ENCODE measurements around the gene METTL21A. TPM values are rescaled to one million over a fixed set of nuclear protein-coding genes. Genes with fewer than 3 reads are reported as not detected.

Gene METTL21A
- total and polyA plus RNA-seq, 4 donors, result 10.3 to 19.8 (median 14.5) TPM

DNA sequence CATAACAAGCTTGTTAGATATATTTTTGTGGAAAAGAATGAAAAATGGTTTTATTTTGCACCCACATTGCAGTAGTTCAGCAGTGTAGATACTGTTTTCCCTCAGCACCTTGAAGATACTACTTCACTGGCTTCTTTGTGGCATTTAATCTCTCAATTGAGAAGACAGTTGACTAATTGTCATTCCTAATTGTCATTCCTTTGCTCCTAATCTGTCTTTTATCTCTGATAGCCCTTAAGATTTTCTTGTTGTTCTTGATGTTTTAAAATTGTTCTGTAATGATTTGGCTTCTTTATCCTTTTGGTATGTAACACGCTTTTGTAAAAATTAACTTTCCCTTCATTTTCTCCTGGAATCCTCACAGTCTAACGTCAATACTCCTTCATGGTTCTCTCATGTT lies 48.2 kb upstream of the METTL21A start:
- 86 to 89% methylated on average over 2 of the region's 2 CpGs for WGBS, 2 donors
- TF ChIP-seq, protein P1, sequence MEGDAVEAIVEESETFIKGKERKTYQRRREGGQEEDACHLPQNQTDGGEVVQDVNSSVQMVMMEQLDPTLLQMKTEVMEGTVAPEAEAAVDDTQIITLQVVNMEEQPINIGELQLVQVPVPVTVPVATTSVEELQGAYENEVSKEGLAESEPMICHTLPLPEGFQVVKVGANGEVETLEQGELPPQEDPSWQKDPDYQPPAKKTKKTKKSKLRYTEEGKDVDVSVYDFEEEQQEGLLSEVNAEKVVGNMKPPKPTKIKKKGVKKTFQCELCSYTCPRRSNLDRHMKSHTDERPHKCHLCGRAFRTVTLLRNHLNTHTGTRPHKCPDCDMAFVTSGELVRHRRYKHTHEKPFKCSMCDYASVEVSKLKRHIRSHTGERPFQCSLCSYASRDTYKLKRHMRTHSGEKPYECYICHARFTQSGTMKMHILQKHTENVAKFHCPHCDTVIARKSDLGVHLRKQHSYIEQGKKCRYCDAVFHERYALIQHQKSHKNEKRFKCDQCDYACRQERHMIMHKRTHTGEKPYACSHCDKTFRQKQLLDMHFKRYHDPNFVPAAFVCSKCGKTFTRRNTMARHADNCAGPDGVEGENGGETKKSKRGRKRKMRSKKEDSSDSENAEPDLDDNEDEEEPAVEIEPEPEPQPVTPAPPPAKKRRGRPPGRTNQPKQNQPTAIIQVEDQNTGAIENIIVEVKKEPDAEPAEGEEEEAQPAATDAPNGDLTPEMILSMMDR (IDR thresholded peaks at IDR 0.05; ENCODE audit: control extremely low read depth, extremely low read depth), result no peak
- ATAC-seq (ENCODE audit: insufficient read depth, low FRiP score), result no peak
- no peaks in the 10 kb centered on the region for H3K4me1 ChIP-seq (ENCODE audit: control insufficient read depth in 5 of 5, insufficient read depth in 5 of 5, low read length in 5 of 5)
- no peak overlapping the region for H3K27ac ChIP-seq (ENCODE audit: low read depth in 1 of 2, low read length in 1 of 2)
- no peak overlapping the region for H3K9ac ChIP-seq (ENCODE audit: insufficient read depth in 1 of 2, low read length in 2 of 2)
- no peak overlapping the region for H3K4me3 ChIP-seq
- no peaks in the 10 kb centered on the region for H3K27me3 ChIP-seq (ENCODE audit: control insufficient read depth in 3 of 3, insufficient read depth in 3 of 3, low read length in 2 of 3)
- DNase-seq, result no peak
- H3K36me3 ChIP-seq (ENCODE audit: control insufficient read depth in 4 of 4, insufficient read depth in 4 of 4, low read length in 4 of 4), result no peaks in the 10 kb centered on the region
- H3K9me3 ChIP-seq (ENCODE audit: control insufficient read depth in 4 of 4, insufficient read depth in 3 of 4, low read length in 3 of 4), result no peaks in the 10 kb centered on the region

- Histone ChIP-seq H3K4me1 (ENCODE audit: control insufficient read depth in 5 of 5, insufficient read depth in 5 of 5, low read length in 5 of 5) (no peaks in the 10 kb centered on the region), H3K9ac (ENCODE audit: insufficient read depth in 1 of 2, low read length in 2 of 2) (no peak overlapping the region), H3K36me3 (ENCODE audit: control insufficient read depth in 4 of 4, insufficient read depth in 4 of 4, low read length in 4 of 4) (no peaks in the 10 kb centered on the region), H3K9me3 (ENCODE audit: control insufficient read depth in 4 of 4, insufficient read depth in 3 of 4, low read length in 3 of 4) (no peaks in the 10 kb centered on the region), H3K27me3 (ENCODE audit: control insufficient read depth in 3 of 3, insufficient read depth in 3 of 3, low read length in 2 of 3) (no peaks in the 10 kb centered on the region), H3K27ac (ENCODE audit: low read depth in 1 of 2, low read length in 1 of 2) (no peak overlapping the region), H3K4me3 (no peak overlapping the region)
- TF ChIP-seq, protein P1 (IDR thresholded peaks at IDR 0.05; ENCODE audit: control extremely low read depth, extremely low read depth), result no peak
- DNase-seq (no peak), ATAC-seq (ENCODE audit: insufficient read depth, low FRiP score) (no peak)
- 72 to 87% methylated on average over 6 of the region's 6 CpGs for WGBS, 2 donors
Measured at GRCh38 chr2:207670887-207671286, 45.7 kb upstream of the METTL21A start.

- Histone ChIP-seq H3K9me3 (ENCODE audit: control insufficient read depth in 4 of 4, insufficient read depth in 3 of 4, low read length in 3 of 4) (no peaks in the 10 kb centered on the region), H3K9ac (ENCODE audit: insufficient read depth in 1 of 2, low read length in 2 of 2) (no peak overlapping the region), H3K27me3 (ENCODE audit: control insufficient read depth in 3 of 3, insufficient read depth in 3 of 3, low read length in 2 of 3) (no peaks in the 10 kb centered on the region), H3K36me3 (ENCODE audit: control insufficient read depth in 4 of 4, insufficient read depth in 4 of 4, low read length in 4 of 4) (no peaks in the 10 kb centered on the region), H3K4me3 (no peak overlapping the region), H3K4me1 (ENCODE audit: control insufficient read depth in 5 of 5, insufficient read depth in 5 of 5, low read length in 5 of 5) (no peaks in the 10 kb centered on the region), H3K27ac (ENCODE audit: low read depth in 1 of 2, low read length in 1 of 2) (no peak overlapping the region)
- ATAC-seq (ENCODE audit: insufficient read depth, low FRiP score) (no peak), DNase-seq (no peak)
- TF ChIP-seq, protein P1 (IDR thresholded peaks at IDR 0.05; ENCODE audit: control extremely low read depth, extremely low read depth), result no peak
- WGBS, 2 donors, result 55 to 68% methylated on average over 4 to 5 of the region's 5 CpGs
Measured at GRCh38 chr2:207663870-207664545, 38.8 kb upstream of the METTL21A start.

- no peaks in the 10 kb centered on the region for H3K4me1 ChIP-seq (ENCODE audit: control insufficient read depth in 5 of 5, insufficient read depth in 5 of 5, low read length in 5 of 5)
- H3K27ac ChIP-seq (ENCODE audit: low read depth in 1 of 2, low read length in 1 of 2), result no peak overlapping the region
- no peak overlapping the region for H3K4me3 ChIP-seq
- no peak overlapping the region for H3K9ac ChIP-seq (ENCODE audit: insufficient read depth in 1 of 2, low read length in 2 of 2)
- TF ChIP-seq, protein P1 (IDR thresholded peaks at IDR 0.05; ENCODE audit: control extremely low read depth, extremely low read depth), result no peak
- DNase-seq (no peak), ATAC-seq (ENCODE audit: insufficient read depth, low FRiP score) (no peak)
- no peaks in the 10 kb centered on the region for H3K9me3 ChIP-seq (ENCODE audit: control insufficient read depth in 4 of 4, insufficient read depth in 3 of 4, low read length in 3 of 4)
- no peaks in the 10 kb centered on the region for H3K36me3 ChIP-seq (ENCODE audit: control insufficient read depth in 4 of 4, insufficient read depth in 4 of 4, low read length in 4 of 4)
- no peaks in the 10 kb centered on the region for H3K27me3 ChIP-seq (ENCODE audit: control insufficient read depth in 3 of 3, insufficient read depth in 3 of 3, low read length in 2 of 3)
- WGBS, 2 donors, result 55 to 65% methylated on average over 2 of the region's 2 CpGs
Measured at GRCh38 chr2:207662203-207662602, 37.0 kb upstream of the METTL21A start.
